Endothelial cell of umbilical vein (primary cell): ENCODE measurements around the gene CABCOCO1.

Experiments used
- EZH2 ChIP-seq: IDR thresholded peaks from 2 replicates; pipeline ENCODE4 v1.6.1; 2012; ENCODE audit warnings: borderline replicate concordance, low read depth, mild to moderate bottlenecking, moderate library complexity, low read length, inconsistent platforms; ENCODE audit not compliant: severe bottlenecking
- JUN ChIP-seq: IDR thresholded peaks from 2 replicates; pipeline ENCODE4 v1.6.1; 2011; ENCODE audit warnings: borderline replicate concordance, low read depth; ENCODE audit not compliant: insufficient read length, insufficient read depth
- MYC ChIP-seq: IDR thresholded peaks from one replicate; pipeline ENCODE4 v1.6.1; 2011; ENCODE audit warnings: mild to moderate bottlenecking, low read depth, low read length
- POLR2A ChIP-seq: IDR thresholded peaks from 2 replicates; pipeline ENCODE4 v1.6.1; 2012; ENCODE audit warnings: low read depth, mild to moderate bottlenecking, control low read depth, low read length
- POLR2AphosphoS5 ChIP-seq: IDR thresholded peaks from 2 replicates; pipeline ENCODE4 v1.6.1; 2012; ENCODE audit warnings: low read depth, mild to moderate bottlenecking, control low read depth, low read length, moderate library complexity; ENCODE audit not compliant: insufficient read depth
- TF ChIP-seq, protein P1 (sequence below), 2 donors: IDR thresholded peaks; 1 replicate in 1 of 2; 2 replicates in 1 of 2; pipeline ENCODE4 v1.5.1; 2011; ENCODE audit warnings: low read length in 2 of 2, mild to moderate bottlenecking in 2 of 2, moderate library complexity in 2 of 2, control low read depth in 1 of 2, inconsistent platforms in 1 of 2, low read depth in 1 of 2; ENCODE audit not compliant: insufficient read depth in 1 of 2; ENCODE audit errors: extremely low read depth in 1 of 2

DNA sequence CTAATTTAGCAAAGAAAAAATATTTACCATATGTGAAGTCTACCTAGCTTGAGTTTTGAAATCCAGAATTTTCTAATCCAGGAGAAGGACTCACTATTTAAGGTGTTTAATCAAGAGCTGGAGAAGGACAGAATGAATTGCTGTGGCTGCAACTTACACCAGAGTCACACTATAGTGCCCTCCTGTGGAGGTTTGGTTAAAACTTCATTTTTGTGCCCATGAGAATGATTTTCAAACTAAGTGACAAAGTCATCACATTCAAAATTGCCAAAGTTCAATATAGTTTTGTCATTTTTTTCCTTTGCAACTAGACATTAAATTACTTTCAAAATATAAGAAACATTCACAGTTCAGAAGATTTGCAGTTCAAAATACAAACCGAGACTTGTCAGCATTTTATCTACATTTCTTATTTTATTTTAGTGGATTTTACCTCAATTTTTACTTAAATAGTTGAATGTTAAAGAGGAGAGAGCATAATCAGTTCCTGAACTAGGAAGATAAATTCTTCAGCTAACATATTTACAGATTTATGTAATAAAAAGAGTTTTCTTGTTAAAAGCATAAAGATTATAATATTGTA lies 70.7 kb downstream of the CABCOCO1 start:
- TF ChIP-seq, protein P1, sequence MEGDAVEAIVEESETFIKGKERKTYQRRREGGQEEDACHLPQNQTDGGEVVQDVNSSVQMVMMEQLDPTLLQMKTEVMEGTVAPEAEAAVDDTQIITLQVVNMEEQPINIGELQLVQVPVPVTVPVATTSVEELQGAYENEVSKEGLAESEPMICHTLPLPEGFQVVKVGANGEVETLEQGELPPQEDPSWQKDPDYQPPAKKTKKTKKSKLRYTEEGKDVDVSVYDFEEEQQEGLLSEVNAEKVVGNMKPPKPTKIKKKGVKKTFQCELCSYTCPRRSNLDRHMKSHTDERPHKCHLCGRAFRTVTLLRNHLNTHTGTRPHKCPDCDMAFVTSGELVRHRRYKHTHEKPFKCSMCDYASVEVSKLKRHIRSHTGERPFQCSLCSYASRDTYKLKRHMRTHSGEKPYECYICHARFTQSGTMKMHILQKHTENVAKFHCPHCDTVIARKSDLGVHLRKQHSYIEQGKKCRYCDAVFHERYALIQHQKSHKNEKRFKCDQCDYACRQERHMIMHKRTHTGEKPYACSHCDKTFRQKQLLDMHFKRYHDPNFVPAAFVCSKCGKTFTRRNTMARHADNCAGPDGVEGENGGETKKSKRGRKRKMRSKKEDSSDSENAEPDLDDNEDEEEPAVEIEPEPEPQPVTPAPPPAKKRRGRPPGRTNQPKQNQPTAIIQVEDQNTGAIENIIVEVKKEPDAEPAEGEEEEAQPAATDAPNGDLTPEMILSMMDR (IDR thresholded peaks at IDR 0.05; ENCODE audit: extremely low read depth in 1 of 2, insufficient read depth in 1 of 2, low read depth in 1 of 2, low read length in 2 of 2), result peak; percentile 44 to 49
- TF ChIP-seq JUN (no peak), EZH2 (no peak), POLR2AphosphoS5 (no peak), POLR2A (no peak), MYC (no peak)
